Vagina (tissue), 2 donors: ENCODE results near the gene NFU1.

Experiments used
- POLR2AphosphoS5 ChIP-seq, 2 donors: sonication (generic); formaldehyde crosslinking; IDR thresholded peaks; one replicate each; pipeline ENCODE4 v1.9.0; 2017; ENCODE audit warnings: antibody characterized with exemption in 2 of 2, mild to moderate bottlenecking in 2 of 2, low read depth in 1 of 2; ENCODE audit not compliant: insufficient read depth in 1 of 2
- TF ChIP-seq, protein P1 (sequence below), 3 experiments: fragments of 450-650 bp in 2 of 3; fragments of 200-600 bp in 1 of 3; sonication (generic) in 1 of 3; IDR thresholded peaks; one replicate each; pipeline ENCODE4 v1.5.1; 2017 to 2019; ENCODE audit warnings: antibody characterized with exemption in 3 of 3, mild to moderate bottlenecking in 2 of 3, moderate library complexity in 2 of 3

DNA sequence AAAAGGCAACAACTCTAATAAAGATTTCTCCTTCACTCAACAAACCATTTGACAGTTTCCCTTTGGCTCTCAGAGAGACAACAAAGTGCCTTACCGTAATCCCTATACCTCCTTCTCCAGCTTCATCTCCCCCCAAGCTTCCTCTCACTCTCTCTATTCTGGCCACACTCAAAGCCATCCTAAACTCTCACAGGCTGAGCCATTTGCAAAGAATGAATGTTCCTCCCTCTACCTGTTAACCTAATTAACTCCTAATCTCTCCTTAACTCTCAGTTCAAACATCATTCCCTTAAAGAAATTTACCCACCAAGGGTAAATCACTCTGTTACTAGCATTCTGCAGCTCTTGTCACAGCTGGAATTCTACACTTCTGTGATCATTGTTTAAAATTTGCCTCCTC is 88.5 kb downstream of the NFU1 start:
- TF ChIP-seq, protein P1, sequence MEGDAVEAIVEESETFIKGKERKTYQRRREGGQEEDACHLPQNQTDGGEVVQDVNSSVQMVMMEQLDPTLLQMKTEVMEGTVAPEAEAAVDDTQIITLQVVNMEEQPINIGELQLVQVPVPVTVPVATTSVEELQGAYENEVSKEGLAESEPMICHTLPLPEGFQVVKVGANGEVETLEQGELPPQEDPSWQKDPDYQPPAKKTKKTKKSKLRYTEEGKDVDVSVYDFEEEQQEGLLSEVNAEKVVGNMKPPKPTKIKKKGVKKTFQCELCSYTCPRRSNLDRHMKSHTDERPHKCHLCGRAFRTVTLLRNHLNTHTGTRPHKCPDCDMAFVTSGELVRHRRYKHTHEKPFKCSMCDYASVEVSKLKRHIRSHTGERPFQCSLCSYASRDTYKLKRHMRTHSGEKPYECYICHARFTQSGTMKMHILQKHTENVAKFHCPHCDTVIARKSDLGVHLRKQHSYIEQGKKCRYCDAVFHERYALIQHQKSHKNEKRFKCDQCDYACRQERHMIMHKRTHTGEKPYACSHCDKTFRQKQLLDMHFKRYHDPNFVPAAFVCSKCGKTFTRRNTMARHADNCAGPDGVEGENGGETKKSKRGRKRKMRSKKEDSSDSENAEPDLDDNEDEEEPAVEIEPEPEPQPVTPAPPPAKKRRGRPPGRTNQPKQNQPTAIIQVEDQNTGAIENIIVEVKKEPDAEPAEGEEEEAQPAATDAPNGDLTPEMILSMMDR (IDR thresholded peaks at IDR 0.05), result no peak
- no peak for TF ChIP-seq POLR2AphosphoS5 (IDR thresholded peaks at IDR 0.05; ENCODE audit: insufficient read depth in 1 of 2, low read depth in 1 of 2)
